Progenitor cell of endocrine pancreas (in vitro differentiated cells): ENCODE results near the gene CDH13. TPM values are rescaled to one million over a fixed set of nuclear protein-coding genes. Genes with fewer than 3 reads are reported as not detected.

ENCODE experiments used
- DNase-seq: peaks from one replicate; pipeline ENCODE4 v3.0.0; 2021; ENCODE audit warnings: low spot score; ENCODE audit not compliant: unreplicated experiment
- H3K27ac Mint-ChIP-seq: 2 replicates; pipeline ENCODE4 v1.8.0; 2021; ENCODE audit warnings: mild to moderate bottlenecking, moderate library complexity, mixed read lengths
- H3K27me3 Mint-ChIP-seq: 2 replicates; pipeline ENCODE4 v1.8.0; 2021; ENCODE audit warnings: mixed read lengths
- H3K36me3 Mint-ChIP-seq: 2 replicates; pipeline ENCODE4 v1.8.0; 2022; ENCODE audit warnings: mixed read lengths; ENCODE audit not compliant: insufficient read depth
- H3K4me1 Mint-ChIP-seq: 2 replicates; pipeline ENCODE4 v1.8.0; 2021; ENCODE audit warnings: low read depth, mixed read lengths
- H3K4me3 Mint-ChIP-seq: 2 replicates; pipeline ENCODE4 v1.8.0; 2021; ENCODE audit warnings: low read depth, mild to moderate bottlenecking, moderate library complexity, mixed read lengths
- H3K9me3 Mint-ChIP-seq: 2 replicates; pipeline ENCODE4 v1.8.0; 2021; ENCODE audit warnings: low read depth, mixed read lengths
- total RNA-seq: library from RNA; stranded (reverse); gene quantifications from 2 replicates; pipeline ENCODE4 v1.2.1, GENCODE V29; 2021
- TF ChIP-seq, protein P1 (sequence below): fragments of 200-600 bp; sonication (generic); IDR thresholded peaks from one replicate; pipeline ENCODE4 v1.5.0; 2021; ENCODE audit warnings: antibody characterized with exemption, mild to moderate bottlenecking; ENCODE audit not compliant: unreplicated experiment

The CDH13 gene
- total RNA-seq, 1 donor from 2014 or later, result 0.38 TPM

GRCh38 chr16:82744958-82745357 lies 118.2 kb downstream of the CDH13 start:
- no peak overlapping the region for H3K27ac Mint-ChIP-seq
- TF ChIP-seq, protein P1, sequence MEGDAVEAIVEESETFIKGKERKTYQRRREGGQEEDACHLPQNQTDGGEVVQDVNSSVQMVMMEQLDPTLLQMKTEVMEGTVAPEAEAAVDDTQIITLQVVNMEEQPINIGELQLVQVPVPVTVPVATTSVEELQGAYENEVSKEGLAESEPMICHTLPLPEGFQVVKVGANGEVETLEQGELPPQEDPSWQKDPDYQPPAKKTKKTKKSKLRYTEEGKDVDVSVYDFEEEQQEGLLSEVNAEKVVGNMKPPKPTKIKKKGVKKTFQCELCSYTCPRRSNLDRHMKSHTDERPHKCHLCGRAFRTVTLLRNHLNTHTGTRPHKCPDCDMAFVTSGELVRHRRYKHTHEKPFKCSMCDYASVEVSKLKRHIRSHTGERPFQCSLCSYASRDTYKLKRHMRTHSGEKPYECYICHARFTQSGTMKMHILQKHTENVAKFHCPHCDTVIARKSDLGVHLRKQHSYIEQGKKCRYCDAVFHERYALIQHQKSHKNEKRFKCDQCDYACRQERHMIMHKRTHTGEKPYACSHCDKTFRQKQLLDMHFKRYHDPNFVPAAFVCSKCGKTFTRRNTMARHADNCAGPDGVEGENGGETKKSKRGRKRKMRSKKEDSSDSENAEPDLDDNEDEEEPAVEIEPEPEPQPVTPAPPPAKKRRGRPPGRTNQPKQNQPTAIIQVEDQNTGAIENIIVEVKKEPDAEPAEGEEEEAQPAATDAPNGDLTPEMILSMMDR, result no peak
- H3K4me3 Mint-ChIP-seq, result no peak overlapping the region
- DNase-seq, result no peak
- peaks cover 1% of the 10 kb centered on the region for H3K4me1 Mint-ChIP-seq
- H3K27me3 Mint-ChIP-seq, result peaks cover 4% of the 10 kb centered on the region
- H3K9me3 Mint-ChIP-seq, result no peaks in the 10 kb centered on the region
- no peaks in the 10 kb centered on the region for H3K36me3 Mint-ChIP-seq

DNA sequence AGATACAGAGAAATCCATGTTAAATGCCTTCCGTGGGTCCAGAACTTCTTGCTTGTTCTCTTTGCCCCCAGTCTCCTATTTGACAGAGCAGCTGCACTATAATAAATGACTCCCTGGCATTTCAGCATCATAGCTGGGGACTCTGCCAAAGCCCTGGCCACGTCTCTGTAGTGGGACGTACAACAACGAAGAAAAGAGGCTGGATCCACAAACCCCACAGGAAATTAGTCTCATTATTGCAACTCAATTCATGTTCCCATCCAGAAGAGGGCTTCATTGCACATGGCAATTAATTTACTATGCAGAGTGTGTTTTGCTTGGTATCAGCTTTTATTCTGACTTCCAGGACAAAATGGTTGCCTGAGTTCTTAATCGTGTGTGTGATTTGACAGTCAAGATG lies 121.3 kb downstream of the CDH13 start:
- no peaks in the 10 kb centered on the region for H3K36me3 Mint-ChIP-seq
- H3K9me3 Mint-ChIP-seq, result no peaks in the 10 kb centered on the region
- H3K4me1 Mint-ChIP-seq, result peaks cover 1% of the 10 kb centered on the region
- H3K4me3 Mint-ChIP-seq, result no peak overlapping the region
- TF ChIP-seq, protein P1, result no peak
- no peak overlapping the region for H3K27ac Mint-ChIP-seq
- no peak for DNase-seq
- H3K27me3 Mint-ChIP-seq, result no peaks in the 10 kb centered on the region

GRCh38 chr16:82750068-82750467 lies 123.3 kb downstream of the CDH13 start:
- Mint-ChIP-seq H3K4me1 (peaks cover under 1% of the 10 kb centered on the region), H3K27ac (no peak overlapping the region), H3K27me3 (no peaks in the 10 kb centered on the region), H3K36me3 (no peaks in the 10 kb centered on the region), H3K4me3 (no peak overlapping the region), H3K9me3 (no peaks in the 10 kb centered on the region)
- TF ChIP-seq, protein P1, result no peak
- no peak for DNase-seq

- no peaks in the 10 kb centered on the region for H3K36me3 Mint-ChIP-seq
- H3K27me3 Mint-ChIP-seq, result no peaks in the 10 kb centered on the region
- no peaks in the 10 kb centered on the region for H3K9me3 Mint-ChIP-seq
- TF ChIP-seq, protein P1, result no peak
- no peak overlapping the region for H3K27ac Mint-ChIP-seq
- H3K4me1 Mint-ChIP-seq, result no peaks in the 10 kb centered on the region
- H3K4me3 Mint-ChIP-seq, result no peak overlapping the region
- DNase-seq, result no peak
Observed at GRCh38 chr16:82751020-82751419, 124.3 kb downstream of the CDH13 start.

- no peaks in the 10 kb centered on the region for H3K4me1 Mint-ChIP-seq
- TF ChIP-seq, protein P1, result no peak
- H3K27me3 Mint-ChIP-seq, result no peaks in the 10 kb centered on the region
- no peak for DNase-seq
- no peaks in the 10 kb centered on the region for H3K9me3 Mint-ChIP-seq
- no peak overlapping the region for H3K4me3 Mint-ChIP-seq
- no peak overlapping the region for H3K27ac Mint-ChIP-seq
- no peaks in the 10 kb centered on the region for H3K36me3 Mint-ChIP-seq
Observed at GRCh38 chr16:82752172-82752571, 125.4 kb downstream of the CDH13 start.

- Mint-ChIP-seq H3K9me3 (no peaks in the 10 kb centered on the region), H3K4me1 (no peaks in the 10 kb centered on the region), H3K4me3 (no peak overlapping the region), H3K36me3 (no peaks in the 10 kb centered on the region), H3K27ac (no peak overlapping the region), H3K27me3 (no peaks in the 10 kb centered on the region)
- no peak for DNase-seq
- TF ChIP-seq, protein P1, result no peak
Observed at GRCh38 chr16:82753821-82754220, 127.1 kb downstream of the CDH13 start.
